GM21381 (cell line): ENCODE measurements around the gene LPP.

Source experiments
- ATAC-seq: cut with Tn5 transposase; IDR thresholded peaks from one replicate; pipeline ENCODE4 v1.9.1; 2021; ENCODE audit warnings: mild to moderate bottlenecking, moderate library complexity; ENCODE audit not compliant: unreplicated experiment

Gene LPP

DNA sequence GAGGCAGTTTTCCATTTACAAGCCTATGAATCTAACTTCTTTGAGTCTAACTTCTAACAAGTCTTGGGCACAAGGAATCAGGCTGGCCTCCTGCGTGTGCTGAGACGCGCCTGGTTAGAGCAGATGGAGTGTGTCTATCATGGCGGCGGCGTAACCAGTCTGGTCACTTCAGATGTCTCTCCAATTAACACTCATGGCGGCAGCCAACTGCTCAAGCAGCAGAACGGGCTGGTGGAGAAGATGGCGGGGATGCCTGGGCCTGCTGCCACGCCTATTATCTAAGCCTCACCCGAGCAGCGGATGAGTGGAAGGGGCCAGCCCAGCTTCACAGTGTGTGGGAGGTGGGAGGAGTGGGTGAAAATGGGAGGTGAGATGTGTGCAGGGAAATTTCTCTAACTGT, 771.4 kb downstream of the LPP start:
- no peak for ATAC-seq

DNA sequence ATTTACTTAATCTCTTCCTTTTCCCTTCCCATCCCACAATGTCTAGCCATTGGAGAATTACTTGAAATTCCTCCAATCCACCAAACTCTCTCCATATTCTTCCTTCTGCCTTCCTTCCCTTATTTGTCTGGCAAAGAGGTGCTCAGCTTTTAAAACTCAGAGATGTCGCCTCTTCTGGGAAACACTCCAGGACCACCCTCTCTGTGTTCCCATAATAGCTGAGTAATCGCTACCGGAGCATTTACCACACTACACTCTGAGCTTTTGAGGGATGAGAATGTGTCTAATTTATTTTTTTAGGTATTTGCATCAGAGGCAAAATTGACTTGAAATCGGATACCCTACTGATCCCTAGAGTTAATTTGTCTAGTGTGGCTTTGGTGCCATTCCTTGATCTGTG, 772.2 kb downstream of the LPP start:
- ATAC-seq: no peak

DNA sequence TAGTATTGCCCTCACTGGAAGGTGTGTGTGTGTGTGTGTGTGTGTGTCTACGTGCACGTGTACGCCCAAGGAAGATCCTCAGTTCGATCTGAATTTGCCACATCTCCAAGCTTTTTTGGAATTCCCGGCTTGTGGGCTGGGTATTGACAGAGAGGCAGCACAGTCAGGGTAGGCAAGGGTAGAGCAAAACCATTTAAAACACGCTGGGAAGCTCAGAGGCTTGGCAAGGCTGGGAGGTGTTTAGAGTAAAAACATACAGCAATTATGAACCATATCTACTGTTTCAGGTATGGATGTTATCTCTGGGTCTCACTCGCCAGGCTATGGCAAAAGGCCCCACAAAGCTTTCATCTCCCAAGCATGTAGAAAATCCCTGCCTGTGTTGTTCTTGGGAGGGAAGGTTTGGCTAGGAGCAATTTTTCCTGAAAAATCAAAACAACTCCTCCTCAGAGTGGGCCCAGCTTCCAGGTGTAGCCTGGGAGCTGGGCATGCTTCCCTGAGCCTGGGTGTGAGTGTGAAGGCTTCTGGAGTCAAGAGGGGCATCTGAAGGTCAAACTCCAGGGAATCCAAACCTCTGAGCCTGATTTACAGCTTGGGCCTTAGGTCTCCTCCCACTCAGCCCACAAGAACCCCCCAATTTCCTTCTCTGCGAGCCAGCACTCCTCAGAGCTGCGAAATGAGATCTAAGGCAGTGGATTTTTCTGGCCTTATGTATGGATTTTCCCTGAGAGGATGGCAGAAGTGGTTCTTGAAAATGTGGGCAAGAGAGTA, 773.0 kb downstream of the LPP start:
- no peak for ATAC-seq

DNA sequence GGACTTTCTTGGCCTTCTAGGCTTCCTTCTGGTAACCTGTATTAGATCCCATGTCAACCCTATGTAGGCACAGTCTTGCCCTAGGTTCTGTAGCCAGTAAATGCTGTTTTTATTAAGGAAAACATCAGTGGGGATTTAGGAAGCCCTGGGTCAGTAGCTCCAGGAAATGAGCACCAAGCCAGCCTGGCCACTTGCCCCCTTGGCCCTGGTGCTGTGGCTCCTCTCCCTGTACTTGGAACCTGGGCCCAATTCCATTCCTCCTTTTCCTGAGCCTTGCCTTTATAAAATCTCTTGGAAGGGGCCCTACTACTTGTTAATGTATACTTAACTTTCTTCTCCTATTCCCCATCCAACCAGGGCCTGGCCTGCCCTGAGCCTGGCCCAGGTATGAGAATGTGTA, 774.0 kb downstream of the LPP start:
- ATAC-seq: no peak

DNA sequence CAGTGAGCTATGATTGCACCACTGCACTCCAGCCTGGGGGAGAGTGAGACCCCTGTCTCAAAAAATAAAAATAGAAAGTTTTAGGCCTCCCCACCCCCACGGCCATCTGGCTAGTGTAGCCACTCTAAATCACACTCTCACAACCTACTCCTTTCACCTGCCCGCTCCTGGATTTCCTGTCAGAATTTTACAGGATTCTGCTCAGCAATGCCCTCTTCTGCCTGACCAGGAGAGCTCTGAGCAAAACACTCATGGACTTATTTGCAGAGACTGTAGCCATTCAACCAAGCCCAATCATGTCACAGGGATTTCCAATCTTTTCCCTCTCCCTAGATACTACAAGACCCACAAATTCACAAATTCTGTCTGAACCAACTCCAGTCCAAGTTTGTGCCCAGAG, 775.2 kb downstream of the LPP start:
- no peak for ATAC-seq

DNA sequence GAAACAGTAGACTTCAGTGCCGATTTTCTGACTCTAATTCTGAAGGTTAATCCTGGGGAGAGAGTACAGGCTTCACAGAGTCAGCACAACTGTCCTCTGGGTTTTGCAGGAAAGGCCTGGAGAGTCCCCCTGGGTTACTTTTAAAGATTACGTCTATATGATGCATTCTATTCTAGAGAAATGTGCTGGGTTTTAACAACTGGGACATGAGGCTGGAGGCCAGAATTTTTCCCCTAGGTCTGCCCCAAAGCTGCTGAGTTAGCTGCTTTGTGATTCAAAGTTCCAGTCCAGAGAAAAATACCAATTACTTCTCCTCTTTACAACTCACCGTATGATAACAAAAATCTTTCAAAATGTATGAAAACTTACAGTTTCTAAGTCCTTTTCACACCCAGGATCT, 777.1 kb downstream of the LPP start:
- no peak for ATAC-seq

DNA sequence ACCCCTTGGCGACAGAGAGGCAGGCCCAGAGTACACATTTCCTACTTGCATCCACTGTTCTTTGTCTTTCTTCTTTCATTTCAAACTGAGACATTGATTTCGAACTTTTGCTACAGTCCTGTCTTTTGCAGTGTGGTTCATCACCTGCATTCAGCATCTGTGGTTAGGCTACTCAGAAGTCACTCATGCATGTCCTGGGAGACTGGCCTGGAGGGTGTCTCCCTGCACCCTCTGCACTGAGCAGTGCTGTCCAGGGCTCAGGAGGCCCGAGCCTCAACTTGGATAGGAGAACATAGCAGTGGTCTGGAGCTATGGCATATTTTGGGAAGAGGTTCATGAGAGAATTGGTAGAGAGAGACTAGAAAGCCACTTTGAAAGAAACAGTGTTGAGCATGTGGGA, 777.6 kb downstream of the LPP start:
- no peak for ATAC-seq

DNA sequence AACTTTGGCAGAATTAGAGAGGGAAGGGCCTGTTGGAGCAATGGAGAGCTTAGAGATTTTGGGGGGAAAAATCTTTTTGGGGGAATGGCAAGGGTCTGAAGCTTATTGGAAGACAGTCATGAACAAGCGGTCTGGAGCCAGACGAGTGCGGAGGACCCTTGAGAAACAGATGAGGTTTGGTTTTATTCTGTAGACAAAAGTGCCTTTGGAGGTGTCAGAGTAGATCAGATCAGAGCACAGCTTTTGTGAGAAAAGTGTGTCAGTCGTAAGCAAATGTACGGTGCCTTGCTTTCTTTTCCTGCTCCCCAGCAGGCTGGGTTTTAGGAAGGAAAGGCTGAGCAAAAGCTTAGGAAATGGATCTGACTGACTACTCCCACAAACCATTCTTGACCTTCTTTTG, 781.0 kb downstream of the LPP start:
- ATAC-seq: no peak

DNA sequence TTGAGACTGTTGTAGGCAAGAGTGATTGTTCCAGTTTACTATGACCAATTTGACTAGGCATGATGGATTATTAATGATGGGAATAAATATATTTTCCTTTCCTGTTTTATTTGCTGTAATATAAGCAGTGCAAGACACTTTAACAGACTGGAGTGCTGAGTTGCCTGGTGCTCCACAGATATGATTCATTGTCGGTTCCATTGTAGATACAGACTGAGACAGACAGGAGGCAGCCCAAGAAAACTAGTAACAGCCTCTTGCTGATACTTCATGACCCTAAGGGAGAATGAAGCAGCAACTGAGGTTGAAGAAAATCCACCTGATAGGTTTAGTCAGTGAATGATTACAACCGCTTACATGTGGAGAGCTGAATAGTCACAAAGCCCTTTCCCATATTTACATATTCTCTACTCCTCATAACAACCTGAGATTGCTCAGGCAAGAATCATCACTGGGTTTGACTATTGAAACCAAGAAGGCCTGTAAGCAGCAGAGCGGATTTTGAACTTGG, 782.7 kb downstream of the LPP start:
- ATAC-seq: no peak

DNA sequence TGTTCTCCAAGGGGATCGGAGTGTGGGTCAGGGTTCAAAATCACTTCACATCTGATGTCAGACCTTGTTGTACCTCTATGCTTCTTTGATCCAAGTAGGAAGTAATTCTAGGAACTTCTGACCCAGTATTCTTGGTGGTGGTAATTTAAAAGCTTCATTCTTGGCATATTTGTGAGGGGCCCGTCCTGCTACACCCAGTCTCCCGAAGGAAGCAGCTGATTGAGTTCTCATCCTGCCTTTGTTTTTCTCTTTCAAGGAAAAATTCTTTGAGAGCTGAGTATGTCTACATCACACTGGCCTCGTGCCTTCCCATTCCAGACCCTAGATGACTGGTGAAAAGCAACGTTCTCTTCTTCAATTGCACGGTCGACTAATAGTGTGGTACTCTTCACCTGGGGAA, 783.4 kb downstream of the LPP start:
- ATAC-seq: no peak

DNA sequence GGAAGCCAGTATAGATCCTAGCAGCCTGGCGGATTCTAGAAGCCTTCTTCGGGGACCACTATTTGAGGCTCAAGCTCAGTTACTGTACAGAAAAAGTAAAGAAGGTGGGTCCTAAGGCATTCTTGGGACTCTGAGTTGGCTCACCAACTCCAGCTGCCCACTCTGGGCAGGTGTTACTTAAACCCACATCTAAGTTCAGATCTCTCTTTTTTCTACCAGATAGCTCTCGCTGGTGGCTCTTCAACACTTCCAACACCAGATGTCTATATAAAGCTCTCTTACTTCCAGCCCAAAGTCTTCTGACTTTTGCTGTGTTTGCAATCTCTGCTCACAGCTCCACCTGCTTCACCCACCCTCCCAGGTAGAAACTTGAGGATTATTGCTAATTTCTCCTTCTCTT, 785.0 kb downstream of the LPP start:
- no peak for ATAC-seq

DNA sequence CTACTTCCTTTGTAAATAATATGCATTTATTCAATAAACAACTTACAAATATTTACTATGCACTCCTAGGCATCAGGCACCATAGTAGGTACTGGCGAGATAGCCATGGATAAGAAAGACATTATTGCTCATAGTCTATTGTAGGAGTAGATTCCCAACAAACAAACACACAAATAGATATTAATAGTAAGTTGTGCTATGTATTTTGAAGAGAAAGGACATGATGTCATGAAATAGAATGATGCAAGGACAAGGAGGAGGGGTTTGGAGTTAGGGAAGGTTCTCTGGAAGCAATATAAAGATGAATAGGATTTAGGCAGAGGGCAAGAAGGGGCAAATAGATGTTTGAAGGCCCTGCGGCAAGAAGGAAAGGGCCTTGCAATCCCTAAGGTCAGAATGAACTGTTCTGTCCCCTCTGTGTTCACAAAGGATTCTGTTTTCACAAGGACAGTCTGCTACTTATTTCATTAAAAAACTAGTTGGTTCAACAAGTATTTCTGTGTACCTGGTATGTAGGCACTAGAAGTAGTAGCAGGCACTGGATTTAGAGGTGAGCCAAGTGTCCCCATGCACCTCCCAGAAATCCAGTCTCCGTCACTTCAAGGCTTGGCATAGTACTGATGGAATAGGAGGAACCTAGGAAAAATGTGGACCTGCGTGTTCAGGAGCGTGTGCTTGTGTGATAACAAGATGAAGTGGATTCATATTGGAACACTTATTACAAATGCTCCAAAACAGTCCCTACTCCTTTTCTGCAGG, 786.0 kb downstream of the LPP start:
- ATAC-seq: no peak
